ENCODE data around the gene RRAS. TPM values are rescaled to one million over a fixed set of nuclear protein-coding genes. Genes with fewer than 3 reads are reported as not detected.

RRAS gene
- total and polyA plus RNA-seq, 8 donors, result 21.4 to 131 (median 30.7) TPM

DNA sequence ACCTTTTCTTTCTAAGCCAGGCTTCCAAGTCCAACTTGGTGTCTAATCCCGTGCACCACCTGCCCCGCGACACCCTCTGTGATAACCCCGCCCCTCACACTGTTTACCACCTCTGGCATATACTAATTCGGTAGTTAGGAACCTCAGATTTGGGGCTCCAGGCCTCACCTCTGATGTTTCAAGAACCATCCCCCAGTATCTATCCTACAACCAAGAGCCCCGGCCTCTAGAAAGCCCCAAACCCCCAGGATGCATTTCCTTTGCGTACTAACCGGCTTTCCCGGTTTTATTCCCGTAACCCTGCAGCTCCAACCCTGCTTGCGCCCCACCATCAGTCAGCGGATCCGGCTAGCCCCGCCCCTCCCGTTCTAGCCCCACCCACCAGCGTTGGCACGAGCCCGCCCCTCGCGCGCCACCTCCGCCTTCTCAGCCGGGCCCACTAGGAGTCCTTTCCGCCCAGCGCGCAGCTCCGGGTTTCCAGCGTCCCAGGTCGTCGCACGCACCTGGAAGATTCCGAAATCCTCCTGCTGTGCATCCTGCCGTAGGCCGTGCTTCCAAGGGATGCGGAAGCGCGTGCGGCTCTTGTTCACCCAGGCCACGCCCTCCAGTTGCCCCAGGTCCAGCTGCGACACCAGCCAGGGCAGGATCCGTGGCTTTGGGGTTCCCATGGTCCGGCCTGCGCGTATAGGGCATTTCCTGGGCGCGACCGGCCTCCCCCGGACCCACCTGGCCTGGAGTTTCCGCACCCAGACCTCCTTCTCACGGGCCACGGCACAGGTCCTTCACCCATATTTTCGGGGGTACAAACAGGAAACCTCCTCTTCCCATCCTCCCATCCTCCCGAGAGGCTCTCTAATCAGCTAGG, 24.5 kb upstream of the RRAS start:
- H3K36me3 ChIP-seq, result peaks cover 0 to 40% of the 10 kb centered on the region in 2 donors
- ATAC-seq, result peak; percentile 89
- no peaks in the 10 kb centered on the region for H3K9me3 ChIP-seq
- intact Hi-C loops (cut with DNase I), result no loop called here
- H3K27ac ChIP-seq, result peak overlapping the region; percentile 86 to 92
- H3K4me1 ChIP-seq, result peaks cover 10 to 32% of the 10 kb centered on the region in 2 donors
- no peaks in the 10 kb centered on the region for H3K27me3 ChIP-seq
- DNase-seq, result peak; percentile 70 to 98 (median 89)
- H3K4me3 ChIP-seq, result peak overlapping the region; percentile 68 to 93
- TF ChIP-seq, protein P1, sequence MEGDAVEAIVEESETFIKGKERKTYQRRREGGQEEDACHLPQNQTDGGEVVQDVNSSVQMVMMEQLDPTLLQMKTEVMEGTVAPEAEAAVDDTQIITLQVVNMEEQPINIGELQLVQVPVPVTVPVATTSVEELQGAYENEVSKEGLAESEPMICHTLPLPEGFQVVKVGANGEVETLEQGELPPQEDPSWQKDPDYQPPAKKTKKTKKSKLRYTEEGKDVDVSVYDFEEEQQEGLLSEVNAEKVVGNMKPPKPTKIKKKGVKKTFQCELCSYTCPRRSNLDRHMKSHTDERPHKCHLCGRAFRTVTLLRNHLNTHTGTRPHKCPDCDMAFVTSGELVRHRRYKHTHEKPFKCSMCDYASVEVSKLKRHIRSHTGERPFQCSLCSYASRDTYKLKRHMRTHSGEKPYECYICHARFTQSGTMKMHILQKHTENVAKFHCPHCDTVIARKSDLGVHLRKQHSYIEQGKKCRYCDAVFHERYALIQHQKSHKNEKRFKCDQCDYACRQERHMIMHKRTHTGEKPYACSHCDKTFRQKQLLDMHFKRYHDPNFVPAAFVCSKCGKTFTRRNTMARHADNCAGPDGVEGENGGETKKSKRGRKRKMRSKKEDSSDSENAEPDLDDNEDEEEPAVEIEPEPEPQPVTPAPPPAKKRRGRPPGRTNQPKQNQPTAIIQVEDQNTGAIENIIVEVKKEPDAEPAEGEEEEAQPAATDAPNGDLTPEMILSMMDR (IDR thresholded peaks at IDR 0.05), result peak; percentile 18 to 47

DNA sequence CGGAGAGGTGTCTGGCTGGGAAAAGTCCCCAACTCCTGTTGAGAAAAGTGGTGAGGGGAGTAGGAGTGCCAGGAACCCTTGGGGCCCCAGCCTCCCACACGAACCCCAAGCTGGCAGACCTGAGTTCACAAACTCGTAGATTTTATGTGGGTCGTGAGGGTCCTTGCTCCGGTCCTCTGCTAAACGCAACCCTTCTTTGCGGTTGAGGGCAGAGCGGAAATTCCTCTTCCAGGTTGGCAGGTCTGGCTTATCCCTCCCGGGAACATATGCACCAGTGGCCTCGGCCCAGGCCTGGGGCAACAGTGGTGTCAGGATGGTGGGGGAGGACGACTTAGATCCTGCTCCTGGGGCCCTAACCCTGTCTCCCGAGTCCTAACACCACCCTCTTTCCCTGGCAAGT, 23.3 kb upstream of the RRAS start:
- peak overlapping the region in 1 of 2 donors; percentile 92 for H3K27ac ChIP-seq
- H3K9me3 ChIP-seq, result no peaks in the 10 kb centered on the region
- H3K36me3 ChIP-seq, result peaks cover 0 to 52% of the 10 kb centered on the region in 2 donors
- intact Hi-C loops (cut with DNase I), result no loop called here
- no peak for DNase-seq
- no peak overlapping the region for H3K4me3 ChIP-seq
- TF ChIP-seq, protein P1 (IDR thresholded peaks at IDR 0.05), result no peak
- no peaks in the 10 kb centered on the region for H3K27me3 ChIP-seq
- ATAC-seq, result no peak
- H3K4me1 ChIP-seq, result peaks cover 10 to 32% of the 10 kb centered on the region in 2 donors

DNA sequence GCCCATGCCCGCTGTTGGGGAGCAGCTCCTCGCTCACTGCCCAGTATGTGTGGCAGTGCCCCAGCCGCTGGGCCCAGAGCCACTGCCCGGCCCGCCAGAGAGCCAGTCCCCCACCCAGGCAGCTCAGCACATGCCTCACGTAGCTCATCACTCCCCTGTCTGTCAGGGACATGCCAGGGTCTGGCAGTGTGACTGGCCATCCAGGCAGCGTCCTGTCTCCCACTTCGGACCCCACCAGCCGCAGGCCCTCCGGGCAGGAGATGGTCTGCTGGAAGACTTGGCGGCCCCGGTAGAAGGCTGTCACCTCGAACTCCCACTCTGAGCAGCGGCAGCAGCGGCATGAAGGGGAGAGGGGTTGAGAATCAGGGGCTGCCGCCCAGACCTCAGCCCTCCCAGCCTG, 22.1 kb upstream of the RRAS start:
- Histone ChIP-seq H3K36me3 (peaks cover 0 to 64% of the 10 kb centered on the region in 2 donors), H3K27ac (no peak overlapping the region), H3K4me1 (peaks cover 10 to 29% of the 10 kb centered on the region in 2 donors), H3K9me3 (no peaks in the 10 kb centered on the region), H3K4me3 (no peak overlapping the region), H3K27me3 (no peaks in the 10 kb centered on the region)
- TF ChIP-seq, protein P1 (IDR thresholded peaks at IDR 0.05), result no peak
- DNase-seq, result no peak
- ATAC-seq, result no peak
- intact Hi-C loops (cut with DNase I), result no loop called here

DNA sequence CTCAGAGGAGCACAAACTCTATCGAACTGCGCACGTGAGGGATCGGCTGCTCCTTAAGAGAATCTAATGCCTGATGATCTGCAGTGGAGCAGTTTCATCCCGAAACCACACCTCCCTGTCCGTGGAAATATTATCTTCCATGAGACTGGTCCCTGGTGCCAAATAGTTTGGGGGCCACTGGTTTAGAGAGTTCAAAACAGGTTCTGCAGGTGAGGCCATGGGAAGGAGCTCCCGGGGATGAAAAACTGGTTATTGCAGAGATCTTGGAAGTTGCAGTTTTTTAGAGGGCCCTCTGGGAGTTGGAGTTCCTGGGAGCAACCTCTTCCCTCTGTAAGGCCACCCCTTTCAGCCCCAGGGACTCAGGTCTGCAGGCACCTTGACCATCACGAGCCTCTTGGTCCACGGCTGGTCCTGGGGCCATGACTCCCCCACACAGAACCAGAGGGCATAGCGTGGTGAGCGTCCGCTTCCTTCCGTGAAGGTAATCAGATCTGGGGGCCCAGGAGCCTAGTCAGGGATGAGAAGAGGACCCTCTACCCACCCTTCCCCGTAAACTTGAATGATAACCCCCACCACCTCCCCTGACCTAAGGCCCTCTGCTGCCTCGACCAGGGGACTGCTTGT, 20.5 kb upstream of the RRAS start:
- peaks cover 5 to 18% of the 10 kb centered on the region in 2 donors for H3K4me1 ChIP-seq
- H3K4me3 ChIP-seq, result no peak overlapping the region
- H3K27me3 ChIP-seq, result no peaks in the 10 kb centered on the region
- H3K36me3 ChIP-seq, result peaks cover 0 to 79% of the 10 kb centered on the region in 2 donors
- DNase-seq (no peak), ATAC-seq (no peak)
- no peak overlapping the region for H3K27ac ChIP-seq
- TF ChIP-seq, protein P1 (IDR thresholded peaks at IDR 0.05), result no peak
- intact Hi-C loops (cut with DNase I), result no loop called here
- no peaks in the 10 kb centered on the region for H3K9me3 ChIP-seq

Measured in left lung (tissue), 10 donors.